ENCODE results near the gene USP17L29. TPM values are rescaled to one million over a fixed set of nuclear protein-coding genes. Genes with fewer than 3 reads are reported as not detected.
"Not testable (repeated sequence)": the region's sequence is repeated elsewhere in the genome, so short reads cannot be mapped to it uniquely, and the experiment has no call there.

USP17L29 gene
- total RNA-seq, 1 experiment from 2014 or later = not detected

DNA sequence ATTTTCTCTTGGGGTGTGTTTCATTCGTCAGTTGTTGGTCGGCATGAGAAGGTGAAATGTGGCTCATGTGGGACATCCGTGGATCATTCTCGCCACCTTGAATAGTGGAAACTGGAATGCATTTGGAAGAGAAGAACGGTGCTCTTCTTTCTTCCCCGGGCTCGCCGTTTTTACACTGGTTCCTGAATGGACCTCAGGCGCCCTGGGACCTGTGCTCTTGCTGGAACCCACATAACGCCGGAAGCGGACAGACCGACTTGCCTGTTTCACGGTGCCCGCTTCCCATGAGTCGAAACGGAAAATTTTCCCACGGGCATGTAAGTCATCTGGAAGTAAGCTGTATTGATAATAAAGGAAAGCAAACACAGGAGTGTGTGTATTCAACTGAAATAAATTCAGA, 2.6 kb upstream of the USP17L29 start:
- not testable (repeated sequence) for DNase-seq; H3K4me2 ChIP-seq (ENCODE audit: low read depth, low read length, poor library complexity, severe bottlenecking); H3K4me3 ChIP-seq (ENCODE audit: low read length)

GRCh38 chr4:9362829-9363228, 9.4 kb downstream of the USP17L29 start, which contains the start of gene USP17L30:
USP17L30 (plus strand) TSS chr4:9363129; CDS start chr4:9363129, 0 bp downstream.
- H2AFZ ChIP-seq (ENCODE audit: low read length); H3K9ac ChIP-seq (ENCODE audit: low read length); H3K36me3 ChIP-seq (ENCODE audit: insufficient read depth, low read length); H3K79me2 ChIP-seq (ENCODE audit: low read length); H3K4me2 ChIP-seq (ENCODE audit: low read depth, low read length, poor library complexity, severe bottlenecking); H3K9me2 ChIP-seq (replicated peaks; ENCODE audit: insufficient read depth, low read length); H3K9me3 ChIP-seq (ENCODE audit: low read length); DNase-seq; H4K20me1 ChIP-seq (ENCODE audit: insufficient read depth, low read depth, low read length); H3K4me1 ChIP-seq (ENCODE audit: low read length); H3K27me3 ChIP-seq (ENCODE audit: low read length); H3K27ac ChIP-seq (ENCODE audit: low read length); H3K4me3 ChIP-seq (ENCODE audit: low read length): not testable (repeated sequence)

More for the DNA sequence above, 2.6 kb upstream of the USP17L29 start:
- not testable (repeated sequence) for H3K9ac ChIP-seq (ENCODE audit: low read length); H2AFZ ChIP-seq (ENCODE audit: low read length); H3K27ac ChIP-seq (ENCODE audit: low read length); H3K27me3 ChIP-seq (ENCODE audit: low read length); H3K36me3 ChIP-seq (ENCODE audit: insufficient read depth, low read length); H3K9me3 ChIP-seq (ENCODE audit: low read length); H3K9me2 ChIP-seq (replicated peaks; ENCODE audit: insufficient read depth, low read length); H4K20me1 ChIP-seq (ENCODE audit: insufficient read depth, low read depth, low read length); H3K79me2 ChIP-seq (ENCODE audit: low read length); H3K4me1 ChIP-seq (ENCODE audit: low read length)

DNA sequence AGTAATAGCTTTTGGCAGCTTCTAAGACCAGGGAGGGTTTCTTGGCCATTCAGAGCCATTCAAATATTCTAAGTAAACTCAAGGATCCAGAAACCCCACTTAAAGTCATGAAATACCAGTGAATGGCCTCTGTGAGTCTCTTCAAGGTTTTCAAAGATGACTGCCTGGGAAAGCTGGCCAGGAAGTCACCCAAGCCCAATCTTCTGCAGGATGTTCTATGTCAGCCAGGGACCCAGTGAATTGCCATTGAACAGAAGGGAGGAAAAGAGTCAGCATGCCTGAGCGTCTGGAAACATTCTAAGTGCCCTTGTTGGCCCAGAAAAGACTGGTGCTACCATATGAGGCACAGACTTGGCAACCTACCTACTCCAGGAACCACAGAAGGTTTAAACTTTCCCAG, 26.4 kb downstream of the USP17L29 start:
- not testable (repeated sequence) for H3K27ac ChIP-seq (ENCODE audit: low read length); H3K9ac ChIP-seq (ENCODE audit: low read length); H3K36me3 ChIP-seq (ENCODE audit: insufficient read depth, low read length); DNase-seq; H3K9me3 ChIP-seq (ENCODE audit: low read length); H3K4me2 ChIP-seq (ENCODE audit: low read depth, low read length, poor library complexity, severe bottlenecking); H3K79me2 ChIP-seq (ENCODE audit: low read length); H4K20me1 ChIP-seq (ENCODE audit: insufficient read depth, low read depth, low read length); H3K9me2 ChIP-seq (replicated peaks; ENCODE audit: insufficient read depth, low read length); H2AFZ ChIP-seq (ENCODE audit: low read length); H3K4me1 ChIP-seq (ENCODE audit: low read length); H3K4me3 ChIP-seq (ENCODE audit: low read length); H3K27me3 ChIP-seq (ENCODE audit: low read length)

- H2AFZ ChIP-seq (ENCODE audit: low read length); DNase-seq; H4K20me1 ChIP-seq (ENCODE audit: insufficient read depth, low read depth, low read length); H3K4me2 ChIP-seq (ENCODE audit: low read depth, low read length, poor library complexity, severe bottlenecking); H3K27me3 ChIP-seq (ENCODE audit: low read length); H3K9me3 ChIP-seq (ENCODE audit: low read length); H3K36me3 ChIP-seq (ENCODE audit: insufficient read depth, low read length); H3K9ac ChIP-seq (ENCODE audit: low read length); H3K4me1 ChIP-seq (ENCODE audit: low read length); H3K9me2 ChIP-seq (replicated peaks; ENCODE audit: insufficient read depth, low read length); H3K4me3 ChIP-seq (ENCODE audit: low read length); H3K79me2 ChIP-seq (ENCODE audit: low read length); H3K27ac ChIP-seq (ENCODE audit: low read length): not testable (repeated sequence)
Measured at GRCh38 chr4:9381012-9381534, 27.6 kb downstream of the USP17L29 start.

GRCh38 chr4:9384126-9384525, 30.7 kb downstream of the USP17L29 start:
- H3K4me3 ChIP-seq (ENCODE audit: low read length) = no peak overlapping the region
- no peaks in the 10 kb centered on the region for H4K20me1 ChIP-seq (ENCODE audit: insufficient read depth, low read depth, low read length)
- no peaks in the 10 kb centered on the region for H3K4me1 ChIP-seq (ENCODE audit: low read length)
- no peak overlapping the region for H2AFZ ChIP-seq (ENCODE audit: low read length)
- DNase-seq = no peak
- no peaks in the 10 kb centered on the region for H3K9me2 ChIP-seq (replicated peaks; ENCODE audit: insufficient read depth, low read length)
- no peak overlapping the region for H3K4me2 ChIP-seq (ENCODE audit: low read depth, low read length, poor library complexity, severe bottlenecking)
- no peaks in the 10 kb centered on the region for H3K79me2 ChIP-seq (ENCODE audit: low read length)
- H3K27ac ChIP-seq (ENCODE audit: low read length) = no peak overlapping the region
- no peak overlapping the region for H3K9ac ChIP-seq (ENCODE audit: low read length)
- no peaks in the 10 kb centered on the region for H3K9me3 ChIP-seq (ENCODE audit: low read length)
- no peaks in the 10 kb centered on the region for H3K27me3 ChIP-seq (ENCODE audit: low read length)
- H3K36me3 ChIP-seq (ENCODE audit: insufficient read depth, low read length) = no peaks in the 10 kb centered on the region

- H3K4me2 ChIP-seq (ENCODE audit: low read depth, low read length, poor library complexity, severe bottlenecking); H3K79me2 ChIP-seq (ENCODE audit: low read length); H3K4me3 ChIP-seq (ENCODE audit: low read length); DNase-seq; H2AFZ ChIP-seq (ENCODE audit: low read length); H3K36me3 ChIP-seq (ENCODE audit: insufficient read depth, low read length); H3K9me2 ChIP-seq (replicated peaks; ENCODE audit: insufficient read depth, low read length); H3K9me3 ChIP-seq (ENCODE audit: low read length); H3K4me1 ChIP-seq (ENCODE audit: low read length); H3K27me3 ChIP-seq (ENCODE audit: low read length); H3K27ac ChIP-seq (ENCODE audit: low read length); H3K9ac ChIP-seq (ENCODE audit: low read length); H4K20me1 ChIP-seq (ENCODE audit: insufficient read depth, low read depth, low read length): not testable (repeated sequence)
Measured at GRCh38 chr4:9389001-9389400, 35.6 kb downstream of the USP17L29 start.

Other genes starting within 250 kb of the USP17L29 start
- not detected in 2 replicates for gene FAM90A26, start 183.2 kb upstream of the USP17L29 start, total RNA-seq (2014; rRNA removed; shearing (Covaris generic); ENCODE audit: low replicate concordance)
- gene USP17L10, start 143.0 kb upstream of the USP17L29 start, total RNA-seq (2014; rRNA removed; shearing (Covaris generic); ENCODE audit: low replicate concordance) = not detected in 2 replicates
- not detected in 2 replicates for gene USP17L11, start 138.2 kb upstream of the USP17L29 start, total RNA-seq (2014; rRNA removed; shearing (Covaris generic); ENCODE audit: low replicate concordance)
- gene USP17L12, start 133.5 kb upstream of the USP17L29 start, total RNA-seq (2014; rRNA removed; shearing (Covaris generic); ENCODE audit: low replicate concordance) = not detected in 2 replicates
- gene USP17L13, start 128.7 kb upstream of the USP17L29 start, total RNA-seq (2014; rRNA removed; shearing (Covaris generic); ENCODE audit: low replicate concordance) = not detected in 2 replicates
- not detected in 2 replicates for gene USP17L15, start 119.3 kb upstream of the USP17L29 start, total RNA-seq (2014; rRNA removed; shearing (Covaris generic); ENCODE audit: low replicate concordance)
- gene USP17L17, start 109.8 kb upstream of the USP17L29 start, total RNA-seq (2014; rRNA removed; shearing (Covaris generic); ENCODE audit: low replicate concordance) = not detected in 2 replicates
- gene USP17L18, start 105.0 kb upstream of the USP17L29 start, total RNA-seq (2014; rRNA removed; shearing (Covaris generic); ENCODE audit: low replicate concordance) = not detected in 2 replicates
- gene USP17L19, start 100.3 kb upstream of the USP17L29 start, total RNA-seq (2014; rRNA removed; shearing (Covaris generic); ENCODE audit: low replicate concordance) = not detected in 2 replicates
- gene USP17L20, start 95.5 kb upstream of the USP17L29 start, total RNA-seq (2014; rRNA removed; shearing (Covaris generic); ENCODE audit: low replicate concordance) = not detected in 2 replicates
- not detected in 2 replicates for gene USP17L21, start 90.8 kb upstream of the USP17L29 start, total RNA-seq (2014; rRNA removed; shearing (Covaris generic); ENCODE audit: low replicate concordance)
- gene USP17L22, start 86.0 kb upstream of the USP17L29 start, total RNA-seq (2014; rRNA removed; shearing (Covaris generic); ENCODE audit: low replicate concordance) = not detected in 2 replicates
- not detected in 2 replicates for gene USP17L24, start 28.5 kb upstream of the USP17L29 start, total RNA-seq (2014; rRNA removed; shearing (Covaris generic); ENCODE audit: low replicate concordance)
- gene USP17L25, start 23.7 kb upstream of the USP17L29 start, total RNA-seq (2014; rRNA removed; shearing (Covaris generic); ENCODE audit: low replicate concordance) = not detected in 2 replicates
- gene USP17L26, start 19.0 kb upstream of the USP17L29 start, total RNA-seq (2014; rRNA removed; shearing (Covaris generic); ENCODE audit: low replicate concordance) = not detected in 2 replicates
- gene USP17L5, start 14.2 kb upstream of the USP17L29 start, total RNA-seq (2014; rRNA removed; shearing (Covaris generic); ENCODE audit: low replicate concordance) = not detected in 2 replicates
- not detected in 2 replicates for gene USP17L27, start 9.5 kb upstream of the USP17L29 start, total RNA-seq (2014; rRNA removed; shearing (Covaris generic); ENCODE audit: low replicate concordance)
- gene USP17L28, start 4.7 kb upstream of the USP17L29 start, total RNA-seq (2014; rRNA removed; shearing (Covaris generic); ENCODE audit: low replicate concordance) = not detected in 2 replicates
- gene USP17L30, start 9.5 kb downstream of the USP17L29 start, total RNA-seq (2014; rRNA removed; shearing (Covaris generic); ENCODE audit: low replicate concordance) = not detected in 2 replicates
- not detected in 2 replicates for gene DEFB131A, start 90.8 kb downstream of the USP17L29 start, total RNA-seq (2014; rRNA removed; shearing (Covaris generic); ENCODE audit: low replicate concordance)

Measured in Karpas-422 (cell line).